Stomach (tissue), 9 donors: ENCODE results near the gene ALDH18A1. TPM values are rescaled to one million over a fixed set of nuclear protein-coding genes. Genes with fewer than 3 reads are reported as not detected.

ENCODE experiments used
- DNase-seq, 2 donors: peaks; one replicate each; pipeline versions ENCODE4 v3.0.0 to v3.0.0-alpha.2; 2013 to 2019
- H3K27ac ChIP-seq, 5 donors: fragments of 200-600 bp in 4 of 5; sonication (generic) in 4 of 5; one replicate each; pipeline ENCODE4 v1.5.1; 2013 to 2019; ENCODE audit warnings: mild to moderate bottlenecking in 1 of 5, moderate library complexity in 1 of 5
- H3K27me3 ChIP-seq, 3 donors: fragments of 200-600 bp; sonication (generic); one replicate each; pipeline ENCODE4 v1.5.1; 2017 to 2019; ENCODE audit warnings: mixed run types in 1 of 3
- H3K36me3 ChIP-seq, 4 donors: fragments of 200-600 bp; sonication (generic); 1 replicate in 3 of 4; 2 replicates in 1 of 4; pipeline ENCODE4 v1.5.1; 2016 to 2019
- H3K4me1 ChIP-seq, 4 donors: fragments of 200-600 bp; sonication (generic); one replicate each; pipeline ENCODE4 v1.5.1; 2016 to 2019
- H3K4me3 ChIP-seq, 4 donors: fragments of 200-600 bp; sonication (generic) in 3 of 4; one replicate each; pipeline ENCODE4 v1.5.1; 2016 to 2019; ENCODE audit warnings: mild to moderate bottlenecking in 1 of 4
- H3K9me3 ChIP-seq, 4 donors: fragments of 200-600 bp; sonication (generic); one replicate each; pipeline ENCODE4 v1.5.1; 2016 to 2019
- CTCF ChIP-seq, 7 experiments: fragments of 450-650 bp in 4 of 7; fragments of 200-600 bp in 3 of 7; sonication (generic) in 3 of 7; IDR thresholded peaks; one replicate each; pipeline ENCODE4 v1.5.1; 2016 to 2019; ENCODE audit warnings: antibody characterized with exemption in 7 of 7, control low read depth in 2 of 7, mild to moderate bottlenecking in 1 of 7
- EP300 ChIP-seq: sonication (generic); formaldehyde crosslinking; IDR thresholded peaks from one replicate; pipeline ENCODE4 v1.6.1; 2017; ENCODE audit warnings: antibody characterized with exemption
- POLR2A ChIP-seq, 4 donors: fragments of 450-650 bp; IDR thresholded peaks; one replicate each; pipeline ENCODE4 v1.6.1; 2016; ENCODE audit warnings: antibody characterized with exemption in 4 of 4, control low read depth in 2 of 4, mild to moderate bottlenecking in 1 of 4, moderate library complexity in 1 of 4
- POLR2AphosphoS5 ChIP-seq, 3 donors: sonication (generic); formaldehyde crosslinking; IDR thresholded peaks; one replicate each; pipeline ENCODE4 v1.6.1; 2016; ENCODE audit warnings: antibody characterized with exemption in 3 of 3
- WGBS, 5 donors: extraction: QIAGEN DNeasy Blood & Tissue Kit in 3 of 5; methylation state at CpG; one replicate each; pipeline versions ENCODE4 v1.1.5 to v1.1.7; 2013 to 2018; 5-methylcytosine and 5-hydroxymethylcytosine counted together
- intact Hi-C: fragments of 100-400 bp; cut with DNase I; formaldehyde crosslinking; loops from one replicate; pipeline ENCODE4 v1.15.1; 2023; ENCODE audit warnings: low total_unique reads
- polyA plus RNA-seq, 3 donors: library from polyadenylated mRNA; stranded (reverse); fragments of 200-250 nt; gene quantifications; one replicate each; pipeline ENCODE4 v1.2.3, GENCODE V29; 2013
- total RNA-seq, 5 donors: library from RNA; depleted of rRNA; stranded (reverse); fragments of >200 nt; gene quantifications; one replicate each; pipeline versions ENCODE4 v1.1.0 to v1.2.3, GENCODE V29; 2014 to 2016
- donor health status: healthy with polysubstance abuse.
- donor health status: Bipolar disorder and iron deficiency.
- donor health status: healthy.

The ALDH18A1 gene
- total and polyA plus RNA-seq, 8 donors, result 11.3 to 87.6 (median 27.5) TPM

- DNase-seq, result peak in 1 of 2 donors; percentile 52
- H3K4me3 ChIP-seq, result peak overlapping the region; percentile 75 to 95 (median 78)
- no peaks in the 10 kb centered on the region for H3K27me3 ChIP-seq
- peaks cover 0 to 6% (median 0%) of the 10 kb centered on the region in 4 donors for H3K9me3 ChIP-seq
- intact Hi-C loops, result no loop called here
- peak overlapping the region; percentile 76 to 87 (median 84) for H3K27ac ChIP-seq
- peaks cover 10 to 26% (median 24%) of the 10 kb centered on the region in 4 donors for H3K36me3 ChIP-seq
- TF ChIP-seq POLR2A (IDR thresholded peaks at IDR 0.05) (no peak), EP300 (no peak), CTCF (IDR thresholded peaks at IDR 0.05) (no peak), POLR2AphosphoS5 (IDR thresholded peaks at IDR 0.05) (no peak)
- H3K4me1 ChIP-seq, result peaks cover 0 to 36% (median 27%) of the 10 kb centered on the region in 4 donors
- WGBS, 5 donors, result 5 to 9% (median 6%) methylated on average over 15 to 23 of the region's 23 CpGs
These were observed 780 bp downstream of the ALDH18A1 start for GRCh38 chr10:95655571-95656290.

GRCh38 chr10:95653895-95654294 is 2.6 kb downstream of the ALDH18A1 start:
- peaks cover 0 to 39% (median 29%) of the 10 kb centered on the region in 4 donors for H3K4me1 ChIP-seq
- H3K36me3 ChIP-seq, result peaks cover 10 to 39% (median 37%) of the 10 kb centered on the region in 4 donors
- no peak for DNase-seq
- H3K27me3 ChIP-seq, result no peaks in the 10 kb centered on the region
- H3K27ac ChIP-seq, result no peak overlapping the region
- TF ChIP-seq POLR2A (IDR thresholded peaks at IDR 0.05) (no peak), EP300 (no peak), CTCF (IDR thresholded peaks at IDR 0.05) (no peak), POLR2AphosphoS5 (IDR thresholded peaks at IDR 0.05) (no peak)
- 85 to 95% (median 93%) methylated on average over 5 of the region's 5 CpGs for WGBS, 5 donors
- peaks cover 0 to 6% (median 0%) of the 10 kb centered on the region in 4 donors for H3K9me3 ChIP-seq
- H3K4me3 ChIP-seq, result no peak overlapping the region
- intact Hi-C loops, result no loop called here

- H3K27ac ChIP-seq, result no peak overlapping the region
- peaks cover 18 to 61% (median 55%) of the 10 kb centered on the region in 4 donors for H3K36me3 ChIP-seq
These were observed 5.0 kb downstream of the ALDH18A1 start for GRCh38 chr10:95651346-95652060.

More at GRCh38 chr10:95651346-95652060, 5.0 kb downstream of the ALDH18A1 start:
- Histone ChIP-seq H3K4me3 (no peak overlapping the region), H3K9me3 (peaks cover 0 to 6% (median 0%) of the 10 kb centered on the region in 4 donors), H3K4me1 (peaks cover 0 to 32% (median 23%) of the 10 kb centered on the region in 4 donors), H3K27me3 (no peaks in the 10 kb centered on the region)
- intact Hi-C loops, result no loop called here
- WGBS, 5 donors, result 87 to 100% (median 94%) methylated on average over 1 of the region's 1 CpG
- TF ChIP-seq EP300, result no peak
- no peak for TF ChIP-seq POLR2A (IDR thresholded peaks at IDR 0.05)
- TF ChIP-seq POLR2AphosphoS5 (IDR thresholded peaks at IDR 0.05), result no peak
- no peak for TF ChIP-seq CTCF (IDR thresholded peaks at IDR 0.05)
- DNase-seq, result no peak
